GM12878 (cell line): ENCODE results near the gene MARS1. TPM values are rescaled to one million over a fixed set of nuclear protein-coding genes. Genes with fewer than 3 reads are reported as not detected.

ENCODE experiments used
- ATAC-seq: fragments of 200-7000 bp; cut with Tn5 transposase; 3 replicates; pipeline ENCODE4 v1.9.1; 2020; ENCODE audit warnings: mild to moderate bottlenecking, moderate library complexity
- BruUV-seq: library from RNA; stranded (reverse); fragments of 400-500 nt; replicated peaks from 2 replicates; lab custom pipeline; 2021; lab: Mats Ljungman, UMichigan
- CTCF ChIA-PET: fragments of 300-600 bp; sonication (Branson Sonifier 250); formaldehyde crosslinking; extraction: SDS; loops from one replicate; lab custom pipeline; 2021; ENCODE audit warnings: inconsistent platforms; lab: Yijun Ruan, JAX
- POLR2A ChIA-PET: fragments of 350-600 bp; formaldehyde crosslinking; extraction: SDS; loops from one replicate; lab custom pipeline; 2021; ENCODE audit warnings: inconsistent platforms; lab: Charles Lee
- RAD21 ChIA-PET: fragments of 300-600 bp; sonication (Branson Sonifier 250); formaldehyde crosslinking; loops from one replicate; lab custom pipeline; 2023; ENCODE audit warnings: antibody characterized with exemption; ENCODE audit not compliant: unreplicated experiment; lab: Charles Lee
- SMC1A ChIA-PET: fragments of 300-600 bp; sonication (Branson Sonifier 250); formaldehyde crosslinking; loops from one replicate; lab custom pipeline; 2023; ENCODE audit not compliant: unreplicated experiment, uncharacterized antibody; lab: Charles Lee
- DNase-seq: peaks from one replicate; pipeline ENCODE4 v3.0.0-alpha.2; 2011; ENCODE audit warnings: low read depth, low spot score
- FAIRE-seq: peaks from 3 replicates; lab custom pipeline; 2011; peaks lifted over from hg19 to GRCh38; lab: Jason Lieb, UNC
- H2AFZ ChIP-seq: 2 replicates; pipeline ENCODE4 v1.6.0; 2011; ENCODE audit warnings: low read depth, low read length, control low read depth; ENCODE audit not compliant: control insufficient read depth
- H3K27ac ChIP-seq: 2 replicates; pipeline ENCODE4 v1.5.1; 2011; ENCODE audit warnings: control low read depth; ENCODE audit not compliant: control insufficient read depth, insufficient read depth
- H3K27me3 ChIP-seq, 2 experiments: replicated peaks in 1 of 2; 2 replicates each; pipeline versions ENCODE4 v1.6.0 to v1.6.1; 2011; ENCODE audit warnings: low read length in 1 of 2; ENCODE audit not compliant: control insufficient read depth in 2 of 2, insufficient read depth in 2 of 2
- H3K36me3 ChIP-seq, 2 experiments: 2 replicates each; pipeline ENCODE4 v1.5.1; 2011; ENCODE audit warnings: low read length in 1 of 2; ENCODE audit not compliant: control insufficient read depth in 2 of 2, insufficient read depth in 2 of 2
- H3K4me1 ChIP-seq: 2 replicates; pipeline ENCODE4 v1.6.1; 2011; ENCODE audit warnings: mild to moderate bottlenecking, low read length, moderate library complexity, mixed read lengths; ENCODE audit not compliant: control insufficient read depth, insufficient read depth
- H3K4me2 ChIP-seq: 2 replicates; pipeline ENCODE4 v1.6.0; 2011; ENCODE audit warnings: control low read depth; ENCODE audit not compliant: control insufficient read depth, insufficient read depth
- H3K4me3 ChIP-seq: fragments of 200-600 bp; sonication (generic); 2 replicates; pipeline ENCODE4 v1.5.1; 2016
- H3K79me2 ChIP-seq: 2 replicates; pipeline ENCODE4 v1.6.0; 2011; ENCODE audit warnings: low read length; ENCODE audit not compliant: control insufficient read depth, insufficient read depth
- H3K9ac ChIP-seq: 2 replicates; pipeline ENCODE4 v1.8.0; 2011; ENCODE audit warnings: low read length, control low read depth, mixed read lengths; ENCODE audit not compliant: control insufficient read depth, insufficient read depth
- H3K9me3 ChIP-seq: replicated peaks from 3 replicates; pipeline ENCODE4 v1.5.1; 2011; ENCODE audit warnings: mild to moderate bottlenecking, low read length; ENCODE audit not compliant: control insufficient read depth, insufficient read depth
- H4K20me1 ChIP-seq: 2 replicates; pipeline ENCODE4 v1.6.0; 2011; ENCODE audit not compliant: control insufficient read depth, insufficient read depth
- CBFB ChIP-seq: IDR thresholded peaks from 2 replicates; pipeline ENCODE4 v1.6.1; 2016; ENCODE audit warnings: antibody characterized with exemption, low read depth
- CEBPB ChIP-seq, 2 experiments: fragments of 150-350 bp in 1 of 2; IDR thresholded peaks; 2 replicates each; pipeline ENCODE4 v1.6.1; 2012 to 2014; ENCODE audit warnings: low read depth in 2 of 2, low read length in 2 of 2, borderline replicate concordance in 1 of 2, inconsistent platforms in 1 of 2
- CHD2 ChIP-seq: IDR thresholded peaks from 2 replicates; pipeline ENCODE4 v1.6.1; 2011; ENCODE audit warnings: low read depth, low read length, improper control_type of control experiment, borderline replicate concordance
- GABPA ChIP-seq: IDR thresholded peaks from 2 replicates; pipeline ENCODE4 v1.6.1; 2014; ENCODE audit warnings: antibody characterized with exemption, low read depth, mild to moderate bottlenecking, inconsistent platforms
- HDAC2 ChIP-seq: fragments of 200-600 bp; sonication (generic); IDR thresholded peaks from 2 replicates; pipeline ENCODE4 v1.6.1; 2017
- KAT2A ChIP-seq: conservative IDR thresholded peaks from 2 replicates; pipeline ENCODE4 v1.6.1; 2011; ENCODE audit warnings: low read depth, low read length; ENCODE audit not compliant: control insufficient read depth
- MTA2 ChIP-seq: fragments of 450-650 bp; IDR thresholded peaks from 2 replicates; pipeline ENCODE4 v1.6.1; 2016; ENCODE audit warnings: low read depth, mild to moderate bottlenecking, moderate library complexity
- MXI1 ChIP-seq: fragments of 150-350 bp; IDR thresholded peaks from 2 replicates; pipeline ENCODE4 v1.6.1; 2011; ENCODE audit warnings: low read depth, mild to moderate bottlenecking, inconsistent platforms, low read length, improper control_type of control experiment
- RAD21 ChIP-seq: IDR thresholded peaks from 2 replicates; pipeline ENCODE4 v1.6.1; 2011; ENCODE audit warnings: mild to moderate bottlenecking, low read depth, low read length, moderate library complexity; ENCODE audit not compliant: insufficient read depth
- STAT1 ChIP-seq: fragments of 450-650 bp; conservative IDR thresholded peaks from 2 replicates; pipeline ENCODE4 v1.6.1; 2014; ENCODE audit warnings: antibody characterized with exemption, mild to moderate bottlenecking
- TCF7 ChIP-seq: IDR thresholded peaks from 2 replicates; pipeline ENCODE4 v1.6.1; 2014; ENCODE audit warnings: antibody characterized with exemption, borderline replicate concordance
- ZNF207 ChIP-seq: fragments of 450-650 bp; IDR thresholded peaks from 2 replicates; pipeline ENCODE4 v1.6.1; 2014; ENCODE audit warnings: antibody characterized with exemption, mild to moderate bottlenecking, borderline replicate concordance
- WGBS: methylation state at CpG from one replicate; pipeline ENCODE4 v1.1.6; 2016; ENCODE audit warnings: low lambda C conversion rate; ENCODE audit not compliant: insufficient replicate concordance, insufficient coverage; ENCODE audit errors: missing lambda C conversion rate; 5-methylcytosine and 5-hydroxymethylcytosine counted together
- in situ Hi-C: fragments of 300-500 bp; cut with MboI; formaldehyde crosslinking; loops from 9 replicates; pipeline ENCODE4 v1.14.3; 2018; ENCODE audit warnings: mixed read lengths
- intact Hi-C: fragments of 100-400 bp; cut with micrococcal nuclease; formaldehyde crosslinking; loops from one replicate; pipeline ENCODE4 v1.14.2; 2022; ENCODE audit not compliant: unreplicated experiment
- polyA plus RNA-seq, 11 experiments: library from polyadenylated mRNA; depleted of rRNA in 4 of 11; unstranded in 6 of 11; stranded (reverse) in 5 of 11; fragments of >200 nt; fragmentation: Nextera tagmentation in 4 of 11; fragmentation: Illumina TruSeq in 1 of 11; extraction: Ambion mirVana in 4 of 11; extraction: Trizol in 1 of 11; gene quantifications; 1 replicate in 1 of 11; 2 replicates in 10 of 11; pipeline versions ENCODE4 v1.2.1 to v1.2.3, GENCODE V29; 2011 to 2016; ENCODE audit warnings: inconsistent platforms in 2 of 11, missing spikeins in 2 of 11, low read depth in 1 of 11
- total RNA-seq, 4 experiments: library from RNA; depleted of rRNA in 3 of 4; stranded (reverse); fragments of >200 nt in 3 of 4; fragmentation: Illumina TruSeq in 1 of 4; extraction: Trizol in 1 of 4; gene quantifications; 2 replicates each; pipeline versions ENCODE4 v1.2.1 to v1.2.3, GENCODE V29; 2013 to 2021
- TF ChIP-seq, protein P1 (sequence below): fragments of 450-650 bp; IDR thresholded peaks from 2 replicates; pipeline ENCODE4 v1.6.1; 2017; ENCODE audit warnings: mild to moderate bottlenecking, low read depth, inconsistent platforms; ENCODE audit not compliant: poor library complexity, severe bottlenecking
- TF ChIP-seq, protein P2 (sequence below), 3 experiments: IDR thresholded peaks in 2 of 3; conservative IDR thresholded peaks in 1 of 3; 2 replicates each; pipeline ENCODE4 v1.5.1; 2011; ENCODE audit warnings: low read depth in 3 of 3, low read length in 3 of 3, mild to moderate bottlenecking in 3 of 3, control low read depth in 2 of 3, moderate library complexity in 2 of 3, inconsistent platforms in 1 of 3, mixed read lengths in 1 of 3; ENCODE audit not compliant: control insufficient read depth in 2 of 3, insufficient read depth in 1 of 3; ENCODE audit errors: extremely low read depth in 1 of 3
- TF ChIP-seq, protein P3 (sequence below): IDR thresholded peaks from 2 replicates; pipeline ENCODE4 v1.6.1; 2012; ENCODE audit warnings: low read depth, low read length, improper control_type of control experiment

The MARS1 gene
- total and polyA plus RNA-seq, 10 of the 15 experiments (the other 5 are each of a cell fraction or from before 2014, with no cell fraction given) = 72.3 to 270 (median 153) TPM

DNA sequence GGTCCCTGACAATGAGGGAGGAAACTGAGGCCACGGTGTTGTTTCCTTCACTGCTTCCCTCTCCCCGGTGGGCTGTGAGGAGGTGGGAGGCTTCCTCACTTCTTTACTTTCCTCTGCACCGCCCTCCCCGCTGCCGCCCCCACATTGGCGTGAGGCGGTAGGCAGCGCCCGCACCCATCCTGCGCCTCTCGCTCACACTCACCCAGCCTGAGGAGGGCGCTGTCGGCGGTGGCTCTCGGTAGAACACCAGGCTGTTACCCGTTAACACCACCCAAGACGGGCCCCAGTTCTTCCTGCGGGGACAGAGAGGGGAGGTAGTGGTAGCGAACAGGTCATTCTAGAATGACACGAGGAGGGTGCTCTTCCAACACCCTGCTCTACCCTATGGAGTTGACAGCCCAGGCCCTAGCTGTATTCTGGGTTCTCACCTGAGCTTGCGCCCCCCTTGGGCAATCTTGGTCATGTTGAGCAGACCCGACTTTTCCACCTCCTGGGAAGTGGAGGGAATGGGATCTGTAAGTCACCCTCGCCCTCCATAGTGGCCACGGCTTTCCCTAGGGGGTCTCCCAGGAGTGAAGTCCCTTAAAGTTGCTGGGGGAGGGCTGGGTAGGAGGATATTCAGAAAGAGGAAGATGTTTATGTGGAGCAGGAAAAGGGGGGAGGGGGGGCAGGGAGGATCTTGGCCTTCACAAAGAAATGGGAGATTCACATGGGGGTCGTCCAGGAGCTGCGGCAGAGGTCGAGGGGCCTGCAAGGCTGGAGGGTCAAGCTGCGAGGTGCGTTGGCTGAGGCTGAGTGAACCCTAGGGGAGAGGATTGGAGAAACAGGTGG is 11.5 kb upstream of the MARS1 start (continued):
- TF ChIP-seq, protein P1, sequence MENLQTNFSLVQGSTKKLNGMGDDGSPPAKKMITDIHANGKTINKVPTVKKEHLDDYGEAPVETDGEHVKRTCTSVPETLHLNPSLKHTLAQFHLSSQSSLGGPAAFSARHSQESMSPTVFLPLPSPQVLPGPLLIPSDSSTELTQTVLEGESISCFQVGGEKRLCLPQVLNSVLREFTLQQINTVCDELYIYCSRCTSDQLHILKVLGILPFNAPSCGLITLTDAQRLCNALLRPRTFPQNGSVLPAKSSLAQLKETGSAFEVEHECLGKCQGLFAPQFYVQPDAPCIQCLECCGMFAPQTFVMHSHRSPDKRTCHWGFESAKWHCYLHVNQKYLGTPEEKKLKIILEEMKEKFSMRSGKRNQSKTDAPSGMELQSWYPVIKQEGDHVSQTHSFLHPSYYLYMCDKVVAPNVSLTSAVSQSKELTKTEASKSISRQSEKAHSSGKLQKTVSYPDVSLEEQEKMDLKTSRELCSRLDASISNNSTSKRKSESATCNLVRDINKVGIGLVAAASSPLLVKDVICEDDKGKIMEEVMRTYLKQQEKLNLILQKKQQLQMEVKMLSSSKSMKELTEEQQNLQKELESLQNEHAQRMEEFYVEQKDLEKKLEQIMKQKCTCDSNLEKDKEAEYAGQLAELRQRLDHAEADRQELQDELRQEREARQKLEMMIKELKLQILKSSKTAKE = no peak
- TF ChIP-seq KAT2A (no peak), MTA2 (no peak), CBFB (peak; percentile 17; the same call in 1 of the 2 replicates), TCF7 (no peak)
- TF ChIP-seq, all 136 proteins: peak for 36

DNA sequence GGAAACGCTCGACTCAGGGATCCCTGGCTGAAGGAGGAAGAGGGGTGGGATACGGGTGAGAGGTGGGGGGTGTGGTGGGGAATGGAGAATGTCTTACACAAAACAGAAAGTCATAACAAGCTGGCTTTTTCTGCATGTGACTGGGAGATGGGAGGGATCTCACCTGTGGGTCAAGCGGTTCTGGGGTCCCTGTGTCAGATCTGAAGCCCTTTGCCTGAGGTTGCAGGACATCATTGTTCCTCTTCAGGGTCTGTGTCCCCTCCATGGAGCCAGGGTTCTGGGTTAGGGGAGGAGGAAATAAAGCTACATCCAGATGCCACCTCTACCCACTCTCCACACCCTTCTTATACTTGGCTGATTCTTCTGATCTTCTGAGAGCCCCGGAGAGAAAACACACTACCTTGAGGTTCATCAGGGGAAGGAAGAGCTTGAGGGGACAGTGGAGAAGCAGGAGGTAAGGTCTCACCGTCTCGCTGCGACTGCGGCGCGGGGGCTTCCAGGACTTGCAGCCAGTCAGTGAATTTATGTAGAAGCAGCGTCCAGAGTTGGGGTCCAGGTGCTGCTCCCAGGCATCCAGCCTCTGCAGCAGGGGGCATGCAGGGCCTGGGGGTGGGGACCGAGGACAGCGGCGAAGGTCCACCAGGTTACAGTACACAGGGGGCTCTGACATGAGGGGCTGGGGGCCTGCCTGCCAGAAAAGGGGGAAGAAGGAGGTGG is 10.7 kb upstream of the MARS1 start:
- intact Hi-C loops = loop anchor here (5.0 to 10.0 kb wide), 2 partner anchors 45 to 278 kb away; partner anchors contain the start of genes CDK4, DDIT3, MARCHF9 and MBD6
- ChIA-PET SMC1A (interaction anchor here (0.6 to 2.2 kb wide), 11 partner anchors 9 to 157 kb away, joined by 3 to 18 read pairs (median 5); partner anchors contain the start of genes DCTN2, DDIT3 and GLI1), CTCF (interaction anchor here (0.6 to 8.1 kb wide), 17 partner anchors 9 to 841 kb away, joined by 3 to 114 read pairs (median 5); partner anchors contain the start of genes DDIT3, GLI1 and INHBE), RAD21 (interaction anchor here (0.6 to 2.0 kb wide), 15 partner anchors 10 to 1660 kb away, joined by 3 to 15 read pairs (median 4); partner anchors contain the start of genes DCTN2, DDIT3, GLI1 and INHBE), POLR2A (interaction anchor here (0.6 to 2.5 kb wide), 14 partner anchors 9 to 268 kb away, joined by 3 to 16 read pairs (median 7); partner anchors contain the start of genes DCTN2, DDIT3, INHBE and TSPAN31)
- peak overlapping the region; percentile 92 for H3K4me3 ChIP-seq
- peaks cover 1 to 21% of the 10 kb centered on the region in 2 experiments for H3K36me3 ChIP-seq
- H3K9ac ChIP-seq = peak overlapping the region; percentile 74
- no peaks in the 10 kb centered on the region for H3K27me3 ChIP-seq
- in situ Hi-C loops = no loop called here
- peak; percentile 11 for ATAC-seq
- peak overlapping the region; percentile 76 for H2AFZ ChIP-seq
- H3K4me2 ChIP-seq = peak overlapping the region; percentile 99
- H4K20me1 ChIP-seq = no peaks in the 10 kb centered on the region
- peak overlapping the region; percentile 85 for H3K27ac ChIP-seq
- H3K4me1 ChIP-seq = peaks cover 34% of the 10 kb centered on the region
- no peaks in the 10 kb centered on the region for H3K9me3 ChIP-seq
- no peak for DNase-seq
- TSS peak; percentile 63 for BruUV-seq
- FAIRE-seq = no peak
- peaks cover 44% of the 10 kb centered on the region for H3K79me2 ChIP-seq
- whole genome bisulfite sequencing = under 1% methylated on average over 12 of the region's 15 CpGs
- TF ChIP-seq, protein P2, sequence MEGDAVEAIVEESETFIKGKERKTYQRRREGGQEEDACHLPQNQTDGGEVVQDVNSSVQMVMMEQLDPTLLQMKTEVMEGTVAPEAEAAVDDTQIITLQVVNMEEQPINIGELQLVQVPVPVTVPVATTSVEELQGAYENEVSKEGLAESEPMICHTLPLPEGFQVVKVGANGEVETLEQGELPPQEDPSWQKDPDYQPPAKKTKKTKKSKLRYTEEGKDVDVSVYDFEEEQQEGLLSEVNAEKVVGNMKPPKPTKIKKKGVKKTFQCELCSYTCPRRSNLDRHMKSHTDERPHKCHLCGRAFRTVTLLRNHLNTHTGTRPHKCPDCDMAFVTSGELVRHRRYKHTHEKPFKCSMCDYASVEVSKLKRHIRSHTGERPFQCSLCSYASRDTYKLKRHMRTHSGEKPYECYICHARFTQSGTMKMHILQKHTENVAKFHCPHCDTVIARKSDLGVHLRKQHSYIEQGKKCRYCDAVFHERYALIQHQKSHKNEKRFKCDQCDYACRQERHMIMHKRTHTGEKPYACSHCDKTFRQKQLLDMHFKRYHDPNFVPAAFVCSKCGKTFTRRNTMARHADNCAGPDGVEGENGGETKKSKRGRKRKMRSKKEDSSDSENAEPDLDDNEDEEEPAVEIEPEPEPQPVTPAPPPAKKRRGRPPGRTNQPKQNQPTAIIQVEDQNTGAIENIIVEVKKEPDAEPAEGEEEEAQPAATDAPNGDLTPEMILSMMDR (IDR thresholded peaks at IDR 0.05 in 2 of 3, conservative IDR thresholded peaks at IDR 0.05 in 1 of 3; ENCODE audit: control insufficient read depth in 2 of 3, extremely low read depth in 1 of 3, insufficient read depth in 1 of 3, low read depth in 3 of 3, low read length in 3 of 3) = no peak
- TF ChIP-seq CEBPB (IDR thresholded peaks at IDR 0.05; ENCODE audit: borderline replicate concordance in 1 of 2, low read depth in 2 of 2, low read length in 2 of 2) (no peak), MXI1 (0 out of 2 replicates have a peak, but pooled peaks have one; percentile 13), STAT1 (no peak), RAD21 (no peak), GABPA (no peak), CHD2 (no peak), HDAC2 (no peak), ZNF207 (no peak)
- TF ChIP-seq, protein P3, sequence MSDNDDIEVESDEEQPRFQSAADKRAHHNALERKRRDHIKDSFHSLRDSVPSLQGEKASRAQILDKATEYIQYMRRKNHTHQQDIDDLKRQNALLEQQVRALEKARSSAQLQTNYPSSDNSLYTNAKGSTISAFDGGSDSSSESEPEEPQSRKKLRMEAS = no peak
